GM18519 (cell line): ENCODE measurements around the gene SLC35E2B.
"Not testable (repeated sequence)": the region's sequence is repeated elsewhere in the genome, so short reads cannot be mapped to it uniquely, and the experiment has no call there.

Experiments used
- ATAC-seq: cut with Tn5 transposase; IDR thresholded peaks from one replicate; pipeline ENCODE4 v1.9.1; 2021; ENCODE audit warnings: mild to moderate bottlenecking, moderate library complexity; ENCODE audit not compliant: unreplicated experiment, low FRiP score

Gene SLC35E2B

DNA sequence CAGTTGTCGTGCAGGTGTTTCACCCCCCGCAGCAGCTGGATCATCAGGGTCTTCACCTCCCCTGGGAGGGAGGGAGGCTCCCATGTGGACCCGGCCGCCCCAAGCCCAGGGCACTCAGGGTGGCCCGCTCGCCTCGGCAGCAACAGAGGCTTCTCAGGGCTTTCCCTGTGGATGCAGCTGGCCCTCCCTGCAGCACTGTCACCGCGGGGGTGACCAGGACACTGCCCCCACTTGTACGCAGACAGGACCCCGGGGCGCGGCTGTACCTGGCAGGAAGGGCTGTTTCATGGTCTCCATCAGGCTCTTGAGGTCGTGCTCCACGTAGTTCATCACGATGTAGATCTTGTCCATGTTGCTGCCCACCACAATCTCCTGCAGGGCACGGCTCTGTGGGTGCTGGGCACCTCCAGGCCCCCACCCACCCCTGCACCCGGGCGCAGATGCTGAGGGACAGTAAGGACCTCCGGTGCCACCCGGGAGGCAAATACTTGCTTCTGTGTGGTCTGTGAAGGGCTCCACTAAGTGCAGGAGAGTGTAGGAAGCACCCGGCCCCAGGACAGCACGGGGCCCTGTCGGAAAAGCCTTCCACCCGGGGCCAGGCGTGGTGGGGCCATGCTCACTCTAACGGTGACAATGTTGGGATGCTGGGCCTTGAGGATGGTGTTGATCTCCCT lies 11.8 kb upstream of the SLC35E2B start:
- not testable (repeated sequence) for ATAC-seq

DNA sequence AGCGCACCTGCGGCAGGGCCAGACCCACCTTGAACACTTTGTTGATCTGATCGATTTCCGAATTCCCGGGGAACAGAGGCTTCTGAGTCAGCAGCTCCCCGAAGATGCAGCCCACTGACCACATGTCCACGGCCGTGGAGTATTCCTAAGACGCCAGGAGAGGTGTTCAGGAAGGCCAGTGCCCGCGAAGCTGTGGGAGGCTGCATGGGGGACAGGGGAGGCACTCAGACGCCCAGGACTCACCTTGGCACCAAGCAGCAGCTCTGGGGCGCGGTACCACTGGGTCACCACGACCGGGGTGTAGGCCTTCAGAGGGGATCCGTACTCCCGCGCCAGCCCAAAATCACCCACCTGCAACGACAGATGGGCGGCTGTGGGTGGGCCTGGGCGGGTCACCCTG lies 11.2 kb upstream of the SLC35E2B start:
- ATAC-seq, result no peak

DNA sequence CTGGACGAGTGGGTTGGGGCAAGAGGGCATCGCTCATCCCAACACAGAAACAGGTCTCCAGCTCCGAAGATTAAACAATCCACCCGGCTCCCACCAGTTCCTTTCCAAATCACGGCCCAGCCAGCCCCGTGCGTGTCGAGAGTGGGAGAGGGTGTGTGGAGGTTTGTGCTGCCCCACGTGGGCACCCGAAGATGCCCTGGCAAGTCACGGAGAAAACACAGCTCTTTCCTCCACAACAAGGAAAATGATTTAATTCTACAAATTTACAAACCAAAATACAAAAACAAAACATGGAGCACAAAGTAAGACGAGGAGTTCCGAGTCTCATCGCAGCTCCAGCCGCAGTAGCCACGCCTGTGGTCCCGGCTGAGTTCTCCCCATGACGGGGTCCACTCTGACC lies 9.9 kb upstream of the SLC35E2B start:
- not testable (repeated sequence) for ATAC-seq

DNA sequence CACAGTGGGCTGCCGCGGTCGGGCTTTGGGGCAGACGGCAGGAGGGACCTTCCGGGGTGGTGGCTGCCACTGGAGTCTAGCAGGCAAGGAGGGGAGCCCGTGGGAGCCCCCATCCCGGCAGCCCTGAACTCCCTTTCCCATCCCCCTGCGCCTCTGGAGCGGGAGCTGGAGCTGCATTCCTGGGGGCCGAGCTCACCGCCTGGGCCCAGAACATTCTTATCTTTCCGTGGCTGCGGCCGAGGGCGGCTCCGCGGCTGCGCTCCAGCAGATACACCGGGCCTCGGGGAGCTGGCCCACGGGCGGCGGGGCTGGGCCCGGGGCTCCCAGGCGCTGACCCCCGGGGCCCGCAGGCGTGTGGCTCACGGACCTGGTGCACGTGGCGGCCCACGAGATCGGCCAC lies 8.0 kb upstream of the SLC35E2B start:
- ATAC-seq, result not testable (repeated sequence)

DNA sequence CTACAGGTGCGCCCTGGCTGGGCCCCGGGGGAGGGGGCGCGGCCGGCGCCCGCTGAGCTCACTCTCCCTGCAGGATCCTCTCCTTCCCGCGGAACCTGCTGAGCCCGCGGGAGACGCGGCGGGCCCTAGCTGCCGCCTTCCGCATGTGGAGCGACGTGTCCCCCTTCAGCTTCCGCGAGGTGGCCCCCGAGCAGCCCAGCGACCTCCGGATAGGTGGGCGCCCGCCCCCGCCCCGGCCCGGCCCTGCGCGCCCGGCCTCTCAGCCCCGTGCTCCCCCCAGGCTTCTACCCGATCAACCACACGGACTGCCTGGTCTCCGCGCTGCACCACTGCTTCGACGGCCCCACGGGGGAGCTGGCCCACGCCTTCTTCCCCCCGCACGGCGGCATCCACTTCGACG lies 7.5 kb upstream of the SLC35E2B start:
- ATAC-seq, result not testable (repeated sequence)

DNA sequence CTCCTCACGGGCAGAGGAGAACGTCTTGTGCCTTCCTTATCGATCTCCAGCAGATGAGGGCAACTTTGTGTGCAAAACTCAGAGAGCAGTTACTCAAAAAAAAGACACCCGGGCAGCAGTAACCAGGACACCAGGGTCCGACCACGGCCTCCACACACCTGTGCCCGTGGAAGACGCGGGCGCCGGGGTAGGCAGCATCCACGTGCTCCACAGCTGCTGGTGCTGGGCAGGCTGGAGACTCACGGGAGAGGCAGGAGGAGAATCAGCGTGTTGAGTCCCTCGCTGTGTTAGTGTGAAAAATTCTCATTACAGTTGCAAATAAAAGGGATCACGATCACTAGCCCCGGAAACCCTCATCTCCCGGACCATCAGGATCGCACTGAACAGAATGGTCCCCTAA lies 6.5 kb upstream of the SLC35E2B start:
- ATAC-seq, result not testable (repeated sequence)

DNA sequence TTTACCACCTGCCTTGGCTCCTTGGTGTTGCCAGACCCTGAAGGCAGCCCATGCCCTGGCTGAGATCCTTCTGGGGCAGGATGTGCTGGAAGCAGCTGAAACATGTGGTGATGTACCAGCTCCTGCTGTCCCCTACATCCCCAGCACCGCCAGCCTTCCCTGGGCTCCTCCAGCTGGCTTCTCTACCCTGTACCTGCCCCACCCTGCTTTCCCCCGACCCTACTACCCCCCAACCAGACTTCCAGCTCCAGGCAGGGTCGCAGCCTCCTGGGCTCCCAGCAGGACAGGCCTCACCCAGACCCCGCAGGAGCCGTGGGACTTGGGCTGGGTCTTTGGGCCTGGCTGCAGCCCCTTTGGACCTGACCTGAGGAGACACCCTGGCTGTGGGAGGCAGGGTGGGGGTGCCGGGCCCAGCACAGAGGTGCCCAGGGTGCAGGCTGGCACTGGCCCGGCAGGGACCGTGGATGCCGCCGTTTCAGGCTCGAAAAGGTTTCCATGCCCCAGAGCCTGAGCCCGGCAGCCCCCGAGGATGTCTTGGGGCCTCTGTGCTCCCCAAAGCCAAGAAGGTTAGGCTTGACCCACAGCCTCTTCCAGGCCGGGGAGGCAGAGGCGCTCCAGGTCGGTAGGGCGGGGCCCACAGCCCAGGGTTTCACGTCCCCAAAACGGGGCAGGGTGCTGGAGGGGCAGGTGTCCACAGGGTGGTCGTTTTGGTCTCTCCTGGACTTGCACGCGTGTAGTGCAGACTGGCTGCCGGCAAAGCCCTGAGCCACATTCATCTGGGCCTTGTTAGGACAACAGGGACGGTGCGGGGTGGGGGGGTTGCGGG lies 5.0 kb upstream of the SLC35E2B start:
- not testable (repeated sequence) for ATAC-seq

DNA sequence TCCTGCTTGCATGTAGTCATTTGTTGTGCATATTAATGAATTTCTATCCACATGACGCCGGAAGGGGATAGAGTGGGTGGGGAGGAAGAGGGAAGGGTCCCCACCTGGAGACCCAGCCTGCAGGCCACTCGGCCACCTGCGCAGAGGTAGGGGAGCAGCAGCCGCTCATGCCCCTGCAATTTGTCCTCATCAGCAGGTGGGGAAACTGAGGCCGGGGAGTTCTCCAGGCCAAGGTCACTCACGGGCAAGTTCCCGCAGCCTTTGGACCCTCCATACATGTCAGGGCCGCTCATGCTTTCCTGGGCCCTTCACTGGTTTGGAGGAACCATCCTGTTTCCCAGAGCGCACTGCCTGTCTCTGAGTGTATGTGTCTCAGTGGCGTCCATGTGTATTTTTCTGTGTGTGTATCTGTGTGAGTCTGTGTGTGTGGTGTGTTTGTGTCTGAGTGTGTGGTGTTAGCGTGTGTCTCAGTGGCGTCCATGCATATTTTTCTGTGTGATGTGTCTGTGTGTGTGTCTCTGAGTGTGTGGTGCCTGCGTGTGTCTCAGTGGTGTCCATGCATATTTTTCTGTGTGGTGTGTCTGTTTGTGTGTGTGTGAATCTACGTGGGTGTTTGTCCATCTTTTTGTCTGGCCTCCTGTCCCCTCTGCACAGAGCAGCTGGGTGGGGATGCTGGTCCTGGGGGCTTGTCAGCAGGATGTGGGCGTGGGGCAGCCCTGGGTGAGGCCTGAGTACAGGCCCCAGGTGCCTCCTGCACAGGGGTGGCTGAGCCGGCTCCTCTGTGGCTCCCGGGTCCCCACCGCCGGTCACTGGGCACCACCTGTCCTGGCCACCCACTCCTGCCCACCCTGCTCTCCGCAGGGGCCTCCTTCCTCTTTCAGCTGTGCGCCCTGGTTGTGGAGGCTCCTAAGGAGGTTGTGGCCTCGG lies 4.1 kb upstream of the SLC35E2B start:
- not testable (repeated sequence) for ATAC-seq

DNA sequence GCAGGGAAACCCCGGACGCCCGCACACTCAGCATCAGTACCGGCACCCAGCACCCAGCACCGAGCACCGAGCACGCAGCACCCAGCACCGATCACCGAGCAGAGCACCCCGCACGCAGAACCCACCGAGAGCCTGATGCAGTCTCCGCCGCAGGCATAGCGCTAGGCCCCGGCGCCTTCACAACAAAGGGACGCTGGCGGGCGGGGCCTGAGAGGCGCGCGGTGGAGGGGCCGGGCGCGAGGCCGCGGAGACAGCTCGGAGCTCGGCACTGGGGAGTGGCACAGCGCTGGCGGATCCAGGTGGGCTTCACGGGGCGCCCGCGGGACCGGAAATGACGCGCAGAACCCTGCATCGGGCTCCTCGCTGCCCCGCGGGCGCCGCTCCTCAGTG lies 276 bp downstream of the SLC35E2B start:
- ATAC-seq, result peak; percentile 27

DNA sequence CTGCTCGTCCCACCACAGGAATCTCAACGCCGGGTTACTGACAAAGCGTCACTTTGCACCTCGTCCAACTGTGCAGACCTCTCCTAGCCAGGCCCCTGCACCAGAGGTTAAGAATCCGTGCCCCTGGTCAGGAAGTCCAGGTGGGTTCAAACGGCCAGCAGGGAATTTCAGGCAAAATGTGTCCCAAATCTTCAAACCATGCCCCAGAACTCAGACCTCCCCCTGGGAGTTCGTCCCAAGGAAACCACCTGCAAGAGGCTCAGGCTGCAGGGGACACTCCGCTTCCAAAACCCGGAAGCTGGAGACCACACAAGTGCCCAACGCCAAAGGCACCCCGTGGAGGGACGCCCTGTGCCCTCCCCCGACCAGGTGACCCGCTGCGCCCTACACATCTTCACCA lies 1.2 kb downstream of the SLC35E2B start:
- ATAC-seq, result not testable (repeated sequence)

DNA sequence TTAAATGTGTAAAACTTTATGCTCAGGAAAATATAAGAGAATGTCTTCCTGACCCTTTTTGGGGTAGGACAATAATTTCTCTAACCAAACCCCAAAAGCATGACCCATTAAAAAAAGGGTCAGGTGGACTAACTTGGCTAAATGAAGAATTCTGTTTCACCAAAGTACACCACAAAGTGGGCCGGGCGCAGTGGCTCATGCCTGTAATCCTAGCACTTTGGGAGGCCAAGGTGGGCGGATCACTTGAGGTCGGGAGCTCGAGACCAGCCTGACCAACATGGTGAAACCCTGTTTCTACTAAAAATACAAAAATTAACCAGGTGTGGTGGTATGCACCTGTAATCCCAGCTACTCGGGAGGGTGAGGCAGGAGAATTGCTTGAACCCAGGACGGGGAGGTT lies 3.1 kb downstream of the SLC35E2B start:
- ATAC-seq, result not testable (repeated sequence)

DNA sequence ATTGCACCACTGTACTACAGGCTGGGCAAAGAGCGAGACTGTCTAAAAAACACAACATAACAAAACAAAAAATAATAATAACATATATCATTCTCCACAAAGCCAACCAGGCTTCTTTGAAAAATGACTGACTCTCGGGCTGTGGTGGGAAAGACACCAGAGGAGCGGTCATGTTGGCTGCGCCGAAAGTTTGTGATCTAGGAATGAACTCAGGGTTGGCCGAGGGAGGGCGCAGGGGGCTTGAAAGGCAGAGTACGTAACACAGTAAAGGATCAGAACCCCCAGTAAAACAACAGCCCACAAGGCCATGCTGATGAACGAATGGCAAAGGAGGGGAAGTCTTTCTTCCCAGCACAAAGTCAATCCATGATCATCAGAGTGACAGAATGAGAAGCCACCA lies 4.7 kb downstream of the SLC35E2B start:
- no peak for ATAC-seq

DNA sequence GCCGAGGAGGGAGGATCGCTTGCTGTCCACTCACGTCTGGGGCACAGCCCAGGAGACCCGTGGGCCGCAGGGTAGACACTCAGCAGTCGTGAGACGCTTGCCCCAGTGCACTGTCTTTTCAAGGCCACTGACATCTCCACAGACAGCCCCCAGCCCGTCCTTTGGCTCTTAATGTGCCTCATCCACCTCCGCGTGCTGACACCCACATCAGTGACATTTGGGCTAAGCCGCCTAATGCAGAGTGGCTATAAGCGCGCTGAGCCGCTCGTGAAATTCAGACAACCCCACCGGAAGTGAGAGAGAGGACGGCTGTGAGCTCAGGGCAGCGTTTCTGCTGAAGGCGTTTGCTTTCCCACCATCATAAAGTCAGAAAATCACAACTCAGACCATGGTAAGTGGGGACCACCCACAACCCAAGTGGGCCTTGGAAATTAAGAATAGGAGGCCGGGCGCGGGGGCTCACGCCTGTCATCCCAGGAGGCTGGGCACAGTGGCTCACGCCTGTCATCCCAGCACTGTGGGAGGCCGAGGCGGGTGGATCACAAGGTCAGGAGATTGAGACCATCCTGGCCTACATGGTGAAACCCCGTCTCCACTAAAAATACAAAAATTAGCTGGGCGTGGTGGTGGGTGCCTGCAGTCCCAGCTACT lies 8.4 kb downstream of the SLC35E2B start:
- no peak for ATAC-seq

DNA sequence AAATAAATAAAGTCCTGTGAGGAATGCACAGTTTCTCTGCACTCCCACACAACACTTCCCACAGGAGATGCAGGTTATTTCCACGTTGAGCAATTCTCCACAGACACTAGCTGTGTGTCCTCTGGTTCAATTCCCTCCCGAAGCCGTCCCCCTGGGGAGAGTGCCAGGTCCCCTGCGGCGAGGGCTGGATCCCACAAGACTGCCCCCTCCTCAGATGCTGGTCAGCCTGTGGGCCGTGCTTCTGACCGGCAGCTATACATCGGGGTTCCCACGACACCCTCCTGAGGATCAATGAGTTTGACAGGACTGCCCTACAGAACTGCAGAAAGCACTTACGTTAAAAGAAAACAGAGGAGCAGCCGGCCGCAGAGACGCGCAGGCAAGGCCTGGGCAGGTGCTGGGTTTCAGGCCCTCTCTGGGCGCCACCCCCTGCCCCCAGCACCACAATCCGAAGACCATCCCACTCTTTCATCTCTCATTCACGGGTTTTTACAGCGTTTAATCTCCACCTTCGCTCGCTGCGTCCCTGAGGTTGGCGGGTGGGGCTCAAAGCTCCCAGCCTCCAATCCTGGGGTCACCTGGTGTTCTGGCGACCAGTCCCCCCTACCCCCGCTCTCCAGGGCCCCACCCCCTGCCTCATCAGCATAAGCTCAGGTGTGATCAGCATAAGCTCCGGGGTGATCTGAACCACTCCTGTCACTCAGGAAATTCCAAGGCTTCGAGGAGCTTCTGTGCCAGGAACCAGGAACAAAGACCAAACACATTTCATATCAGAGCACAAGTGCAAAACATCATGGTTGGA lies 9.3 kb downstream of the SLC35E2B start:
- ATAC-seq, result no peak

DNA sequence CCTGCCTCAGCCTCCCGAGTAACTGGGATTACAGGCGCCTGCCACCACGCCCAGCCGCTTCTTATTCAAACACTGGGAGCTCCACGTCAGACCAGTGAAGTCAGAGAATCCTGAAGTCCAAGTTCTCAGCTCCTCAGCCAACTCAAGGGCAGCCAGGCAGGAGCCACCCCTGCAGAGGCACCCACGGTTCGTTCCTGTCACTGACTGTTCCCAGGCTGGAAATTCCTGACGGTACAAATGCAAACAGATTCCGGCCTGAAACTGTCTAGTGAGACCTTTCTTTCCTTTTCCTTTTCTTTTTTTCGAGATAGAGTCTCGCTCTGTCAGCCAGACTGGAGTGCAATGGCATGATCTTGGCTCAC lies 11.7 kb downstream of the SLC35E2B start:
- no peak for ATAC-seq

DNA sequence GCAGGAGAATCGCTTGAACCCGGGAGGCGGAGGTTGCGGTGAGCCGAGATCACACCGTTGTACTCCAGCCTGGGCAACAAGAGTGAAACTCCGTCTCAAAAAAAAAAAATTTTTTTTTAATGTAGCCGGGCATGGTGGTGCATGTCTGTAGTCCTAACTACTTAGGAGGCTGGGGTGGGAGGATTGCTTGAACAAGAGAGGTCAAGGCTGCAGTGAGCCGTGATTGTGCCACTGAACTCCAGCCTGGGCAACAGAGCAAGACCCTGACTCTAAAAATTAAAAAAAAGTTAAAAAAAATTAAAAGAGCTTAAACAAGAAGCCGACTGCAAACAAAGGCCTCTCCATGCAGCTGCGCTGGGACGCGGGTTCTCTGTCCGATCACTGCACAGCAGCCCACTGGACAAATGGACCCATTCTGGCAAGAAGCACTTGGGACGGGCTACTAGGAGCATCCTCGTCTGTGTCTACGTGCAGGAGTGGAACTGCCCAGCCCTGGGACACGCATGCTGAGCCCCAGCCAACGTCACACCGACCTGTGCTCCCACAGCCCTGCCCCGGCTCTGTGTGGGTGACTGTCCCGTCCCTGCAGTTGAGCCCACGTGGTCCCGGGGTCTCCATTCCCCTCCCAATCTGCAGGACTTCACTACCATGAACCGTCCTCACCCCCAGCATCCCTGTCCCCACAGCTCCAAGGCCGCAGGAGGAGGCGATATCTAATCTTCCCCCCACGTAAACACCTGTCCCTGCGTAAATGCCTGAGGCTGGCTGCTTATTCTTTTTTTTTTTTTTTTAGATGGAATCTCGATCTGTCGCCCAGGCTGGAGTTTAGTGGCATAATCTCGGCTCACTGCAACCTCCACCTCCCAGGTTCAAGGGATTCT lies 12.3 kb downstream of the SLC35E2B start:
- ATAC-seq, result no peak

DNA sequence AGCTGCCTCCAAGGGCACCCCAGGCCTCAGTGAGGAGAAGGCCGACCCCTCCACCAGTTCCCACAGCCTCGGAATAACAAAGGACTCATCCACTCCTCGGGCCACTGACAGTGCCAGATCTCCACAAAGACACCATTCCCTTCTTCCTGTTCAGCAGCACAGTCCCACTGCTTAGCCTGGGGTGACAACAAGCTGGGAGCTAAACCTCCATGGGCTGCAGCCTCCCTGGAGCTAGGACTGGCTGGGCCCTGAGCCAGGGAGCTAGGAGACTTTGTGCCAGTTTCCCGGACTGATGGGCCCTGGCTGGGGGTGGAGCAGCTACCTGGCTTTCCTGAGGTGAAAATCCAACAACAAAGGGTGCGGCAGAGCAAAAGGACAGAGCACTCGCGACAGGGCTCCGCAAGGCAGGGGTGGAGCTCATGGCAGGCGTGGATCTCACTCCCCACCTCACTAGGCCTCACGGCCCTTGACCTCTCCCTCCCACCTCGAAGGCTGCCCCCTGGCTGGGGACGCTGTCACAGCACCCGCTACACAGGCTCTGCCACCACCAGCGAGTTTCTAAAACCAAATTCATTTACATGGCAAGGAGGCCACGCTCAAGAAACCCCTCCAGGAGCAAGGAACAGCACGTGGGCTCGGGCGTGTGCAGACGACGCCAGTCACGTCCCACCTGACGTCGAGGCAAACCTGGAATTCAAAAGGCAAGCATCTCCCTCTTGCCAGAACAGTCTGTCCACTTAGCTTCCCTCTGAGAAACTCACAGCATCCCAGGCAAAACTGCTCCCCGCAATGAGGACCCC lies 13.8 kb downstream of the SLC35E2B start:
- peak; percentile 32 for ATAC-seq
